B cell (primary cell): ENCODE results near the gene PLEKHG4B. TPM values are rescaled to one million over a fixed set of nuclear protein-coding genes. Genes with fewer than 3 reads are reported as not detected.

Source experiments
- ATAC-seq: fragments of 200-7000 bp; cut with Tn5 transposase; one replicate; pipeline ENCODE4 v1.10.0; 2021; ENCODE audit warnings: low read depth, mild to moderate bottlenecking, moderate number of reproducible peaks, moderate library complexity
- CTCF ChIA-PET: fragments of 350-600 bp; sonication (Branson Sonifier 250); formaldehyde crosslinking; loops from one replicate; lab custom pipeline; 2021; ENCODE audit warnings: antibody characterized with exemption, inconsistent platforms; lab: Charles Lee
- POLR2A ChIA-PET: fragments of 350-600 bp; sonication (Branson Sonifier 250); formaldehyde crosslinking; loops from one replicate; lab custom pipeline; 2021; ENCODE audit warnings: antibody characterized with exemption; lab: Charles Lee
- DNase-seq: peaks from one replicate; pipeline ENCODE4 v3.0.0; 2013
- H2AFZ ChIP-seq: 2 replicates; pipeline ENCODE4 v1.6.1; 2012; ENCODE audit warnings: mild to moderate bottlenecking, low read depth, low read length; ENCODE audit not compliant: insufficient read depth, poor library complexity, severe bottlenecking
- H3K27ac ChIP-seq, 2 donors: 1 replicate in 1 of 2; 2 replicates in 1 of 2; pipeline ENCODE4 v1.5.1; 2012 to 2013; ENCODE audit warnings: low read length in 2 of 2, mild to moderate bottlenecking in 2 of 2, moderate library complexity in 1 of 2
- H3K27me3 ChIP-seq, 4 experiments: fragments of 200-600 bp in 1 of 4; sonication (generic) in 1 of 4; replicated peaks in 1 of 4; 1 replicate in 2 of 4; 2 replicates in 2 of 4; pipeline versions ENCODE4 v1.6.1 to v1.7.0; 2013 to 2016; ENCODE audit warnings: low read length in 3 of 4, mild to moderate bottlenecking in 2 of 4, mixed read lengths in 1 of 4, moderate library complexity in 1 of 4; ENCODE audit not compliant: insufficient read depth in 4 of 4, control insufficient read depth in 3 of 4; ENCODE audit errors: control extremely low read depth in 1 of 4
- H3K36me3 ChIP-seq, 2 experiments: replicated peaks in 1 of 2; 1 replicate in 1 of 2; 2 replicates in 1 of 2; pipeline versions ENCODE4 v1.6.1 to v1.7.1; 2013; ENCODE audit warnings: low read length in 1 of 2; ENCODE audit not compliant: insufficient read depth in 2 of 2, control insufficient read depth in 1 of 2; ENCODE audit errors: control extremely low read depth in 1 of 2, extremely low read depth in 1 of 2
- H3K4me1 ChIP-seq, 2 donors: fragments of 200-600 bp in 1 of 2; sonication (generic) in 1 of 2; 1 replicate in 1 of 2; 2 replicates in 1 of 2; pipeline versions ENCODE4 v1.5.1 to v1.6.1; 2013 to 2017; ENCODE audit warnings: low read length in 2 of 2; ENCODE audit not compliant: control insufficient read depth in 2 of 2, insufficient read depth in 2 of 2
- H3K4me2 ChIP-seq: replicated peaks from 2 replicates; pipeline ENCODE3; 2012; ENCODE audit warnings: mild to moderate bottlenecking, low read depth, low read length; ENCODE audit not compliant: poor library complexity, severe bottlenecking
- H3K4me3 ChIP-seq, 5 experiments: fragments of 200-600 bp in 1 of 5; sonication (generic) in 1 of 5; 1 replicate in 3 of 5; 2 replicates in 2 of 5; pipeline versions ENCODE4 v1.5.1 to v1.7.0; 2011 to 2016; ENCODE audit warnings: low read length in 4 of 5, mild to moderate bottlenecking in 4 of 5, low read depth in 2 of 5, control low read depth in 1 of 5, moderate library complexity in 1 of 5; ENCODE audit not compliant: insufficient read depth in 1 of 5; ENCODE audit errors: control extremely low read depth in 1 of 5, extremely low read depth in 1 of 5
- H3K79me2 ChIP-seq: fragments of 200-600 bp; sonication (generic); one replicate; pipeline ENCODE4 v1.6.0; 2016; ENCODE audit warnings: low read length; ENCODE audit not compliant: control insufficient read depth, insufficient read depth
- H3K9ac ChIP-seq: fragments of 200-600 bp; sonication (generic); 2 replicates; pipeline ENCODE4 v1.6.1; 2017; ENCODE audit warnings: mild to moderate bottlenecking, low read length, moderate library complexity
- H3K9me3 ChIP-seq, 3 donors: one replicate each; pipeline versions ENCODE4 v1.6.1 to v1.7.1; 2013; ENCODE audit warnings: low read length in 2 of 3; ENCODE audit not compliant: control insufficient read depth in 2 of 3, insufficient read depth in 1 of 3; ENCODE audit errors: control extremely low read depth in 1 of 3
- H4K20me1 ChIP-seq: 2 replicates; pipeline ENCODE4 v1.6.0; 2012; ENCODE audit warnings: mild to moderate bottlenecking, low read length; ENCODE audit not compliant: insufficient read depth, control insufficient read depth, poor library complexity, severe bottlenecking
- H3K27ac Mint-ChIP-seq: one replicate; pipeline ENCODE4 v1.8.0; 2021; ENCODE audit warnings: mixed read lengths
- H3K27me3 Mint-ChIP-seq: one replicate; pipeline ENCODE4 v1.8.0; 2021; ENCODE audit warnings: mixed read lengths
- H3K4me1 Mint-ChIP-seq: one replicate; pipeline ENCODE4 v1.8.0; 2021; ENCODE audit warnings: mixed read lengths
- H3K4me3 Mint-ChIP-seq: one replicate; pipeline ENCODE4 v1.8.0; 2021; ENCODE audit warnings: mixed read lengths
- H3K9me3 Mint-ChIP-seq: one replicate; pipeline ENCODE4 v1.8.0; 2022; ENCODE audit warnings: mixed read lengths; ENCODE audit not compliant: insufficient read depth
- EZH2 ChIP-seq: IDR thresholded peaks from 2 replicates; pipeline ENCODE4 v1.6.1; 2012; ENCODE audit warnings: borderline replicate concordance, low read depth, mild to moderate bottlenecking, moderate library complexity, low read length; ENCODE audit not compliant: insufficient read depth, poor library complexity, severe bottlenecking
- WGBS: methylation state at CpG from one replicate; pipeline ENCODE4 v1.1.5; 2013; ENCODE audit warnings: missing lambda C conversion rate; ENCODE audit not compliant: insufficient coverage; 5-methylcytosine and 5-hydroxymethylcytosine counted together
- intact Hi-C: fragments of 100-400 bp; cut with micrococcal nuclease; formaldehyde crosslinking; loops from one replicate; pipeline ENCODE4 v1.10.0; 2022
- polyA plus RNA-seq: library from polyadenylated mRNA; depleted of rRNA; stranded (reverse); fragments of >200 nt; gene quantifications from 2 replicates; pipeline ENCODE4 v1.2.3, GENCODE V29; 2012
- total RNA-seq, 2 donors: library from RNA; stranded (reverse); fragments of 120-200 nt in 1 of 2; gene quantifications; 1 replicate in 1 of 2; 2 replicates in 1 of 2; pipeline versions ENCODE4 v1.2.3 to v1.2.4, GENCODE V29; 2013 to 2022
- TF ChIP-seq, protein P1 (sequence below): fragments of 200-600 bp; IDR thresholded peaks from one replicate; pipeline ENCODE4 v1.8.0; 2022; ENCODE audit warnings: antibody characterized with exemption, mild to moderate bottlenecking

The PLEKHG4B gene
- total and polyA plus RNA-seq, 2 donors (not counting 1 experiment from before 2014, with no cell fraction given), result not detected

DNA sequence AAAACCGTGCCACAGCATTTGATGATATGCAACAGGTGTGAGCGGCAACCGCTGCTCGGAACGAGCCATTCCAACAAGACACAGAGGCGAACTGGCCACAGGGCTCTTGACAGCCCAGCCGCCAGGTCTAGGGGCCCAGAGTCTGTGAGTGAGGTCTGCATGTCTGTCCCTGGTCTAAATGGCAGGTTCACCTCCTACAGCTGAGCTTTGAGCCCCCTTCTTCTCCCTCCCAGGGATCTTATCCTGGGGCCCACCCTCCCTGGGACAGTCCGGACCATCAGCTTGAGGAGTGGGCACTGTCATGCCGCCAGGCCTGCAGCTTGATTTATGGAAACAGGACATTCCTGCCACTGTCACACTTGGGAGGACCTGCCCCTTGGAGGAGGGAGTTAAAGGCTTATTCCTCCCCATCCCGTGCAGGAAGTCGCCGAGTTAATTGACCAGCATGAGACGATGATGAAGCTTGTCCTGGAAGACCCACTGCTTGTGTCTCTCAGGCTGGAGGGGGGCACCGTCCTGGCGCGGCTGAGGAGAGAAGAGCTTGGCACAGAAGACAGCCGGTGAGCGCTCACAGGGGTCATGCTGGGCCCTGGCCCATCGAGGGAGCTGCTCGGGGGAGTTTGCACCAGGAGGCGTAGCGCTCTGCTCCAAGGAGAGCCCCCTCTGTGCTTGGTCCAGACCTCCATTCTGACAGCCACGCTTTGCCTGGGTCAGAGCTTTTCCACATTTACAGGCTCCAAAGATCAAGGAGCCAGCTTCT is 63.9 kb downstream of the PLEKHG4B start:
- H4K20me1 ChIP-seq, result no peaks in the 10 kb centered on the region
- no peak overlapping the region for H3K27ac ChIP-seq
- H3K4me3 ChIP-seq, result no peak overlapping the region
- ATAC-seq, result no peak
- H3K27ac Mint-ChIP-seq, result no peak overlapping the region
- no peak overlapping the region for H3K4me2 ChIP-seq
- CTCF ChIA-PET, result no interaction called here
- 96% methylated on average over 21 of the region's 23 CpGs for WGBS
- H3K9me3 Mint-ChIP-seq, result no peaks in the 10 kb centered on the region
- no peak overlapping the region for H2AFZ ChIP-seq
- no peaks in the 10 kb centered on the region for H3K4me1 ChIP-seq
- no peaks in the 10 kb centered on the region for H3K9me3 ChIP-seq
- POLR2A ChIA-PET, result no interaction called here
- H3K27me3 Mint-ChIP-seq, result peaks cover 17% of the 10 kb centered on the region
- TF ChIP-seq, protein P1, sequence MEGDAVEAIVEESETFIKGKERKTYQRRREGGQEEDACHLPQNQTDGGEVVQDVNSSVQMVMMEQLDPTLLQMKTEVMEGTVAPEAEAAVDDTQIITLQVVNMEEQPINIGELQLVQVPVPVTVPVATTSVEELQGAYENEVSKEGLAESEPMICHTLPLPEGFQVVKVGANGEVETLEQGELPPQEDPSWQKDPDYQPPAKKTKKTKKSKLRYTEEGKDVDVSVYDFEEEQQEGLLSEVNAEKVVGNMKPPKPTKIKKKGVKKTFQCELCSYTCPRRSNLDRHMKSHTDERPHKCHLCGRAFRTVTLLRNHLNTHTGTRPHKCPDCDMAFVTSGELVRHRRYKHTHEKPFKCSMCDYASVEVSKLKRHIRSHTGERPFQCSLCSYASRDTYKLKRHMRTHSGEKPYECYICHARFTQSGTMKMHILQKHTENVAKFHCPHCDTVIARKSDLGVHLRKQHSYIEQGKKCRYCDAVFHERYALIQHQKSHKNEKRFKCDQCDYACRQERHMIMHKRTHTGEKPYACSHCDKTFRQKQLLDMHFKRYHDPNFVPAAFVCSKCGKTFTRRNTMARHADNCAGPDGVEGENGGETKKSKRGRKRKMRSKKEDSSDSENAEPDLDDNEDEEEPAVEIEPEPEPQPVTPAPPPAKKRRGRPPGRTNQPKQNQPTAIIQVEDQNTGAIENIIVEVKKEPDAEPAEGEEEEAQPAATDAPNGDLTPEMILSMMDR, result no peak
- TF ChIP-seq EZH2, result no peak
- intact Hi-C loops, result no loop called here
- no peaks in the 10 kb centered on the region for H3K36me3 ChIP-seq
- no peak overlapping the region for H3K4me3 Mint-ChIP-seq
- no peaks in the 10 kb centered on the region for H3K79me2 ChIP-seq
- H3K27me3 ChIP-seq, result no peaks in the 10 kb centered on the region
- no peak overlapping the region for H3K9ac ChIP-seq
- no peaks in the 10 kb centered on the region for H3K4me1 Mint-ChIP-seq
- DNase-seq, result no peak

DNA sequence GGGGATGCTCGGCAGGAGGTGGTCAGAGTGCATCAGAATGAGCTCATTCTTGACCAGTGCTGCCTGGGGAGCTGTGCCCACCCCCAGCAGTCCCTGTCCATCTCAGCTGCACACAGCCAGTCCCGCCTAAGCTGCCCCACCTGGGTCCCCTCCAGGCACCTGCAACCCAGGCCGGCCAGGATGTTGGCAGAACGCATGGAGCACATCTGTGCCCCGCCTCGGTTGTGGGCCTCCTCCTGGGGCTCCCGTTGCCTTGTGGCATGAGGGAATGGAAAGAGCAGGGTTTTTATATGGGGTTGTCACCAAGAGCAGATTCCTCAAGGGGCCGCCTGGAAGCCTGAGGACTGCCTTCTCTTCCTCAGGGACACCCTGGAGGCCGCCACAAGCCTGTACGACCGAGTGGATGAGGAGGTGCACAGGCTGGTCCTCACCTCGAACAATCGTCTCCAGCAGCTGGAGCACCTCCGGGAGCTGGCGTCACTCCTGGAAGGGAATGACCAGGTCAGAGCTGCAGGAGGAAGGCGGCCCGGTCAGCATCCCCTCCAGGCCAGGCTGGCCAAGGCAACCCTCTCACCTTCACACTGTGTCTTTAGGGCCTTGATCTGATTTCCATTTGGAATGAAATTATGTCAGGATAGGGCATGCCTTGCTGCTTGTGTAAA is 64.6 kb downstream of the PLEKHG4B start:
- Histone ChIP-seq H2AFZ (no peak overlapping the region), H3K4me3 (no peak overlapping the region), H3K36me3 (no peaks in the 10 kb centered on the region), H3K4me1 (no peaks in the 10 kb centered on the region), H3K4me2 (no peak overlapping the region), H3K27me3 (no peaks in the 10 kb centered on the region), H4K20me1 (no peaks in the 10 kb centered on the region), H3K9me3 (no peaks in the 10 kb centered on the region), H3K9ac (no peak overlapping the region), H3K79me2 (no peaks in the 10 kb centered on the region), H3K27ac (no peak overlapping the region)
- Mint-ChIP-seq H3K27me3 (peaks cover 18% of the 10 kb centered on the region), H3K4me1 (no peaks in the 10 kb centered on the region), H3K9me3 (no peaks in the 10 kb centered on the region), H3K4me3 (no peak overlapping the region), H3K27ac (no peak overlapping the region)
- no peak for ATAC-seq
- no peak for TF ChIP-seq EZH2
- TF ChIP-seq, protein P1, result no peak
- intact Hi-C loops, result no loop called here
- 88% methylated on average over 14 of the region's 17 CpGs for WGBS
- ChIA-PET POLR2A (no interaction called here), CTCF (no interaction called here)
- no peak for DNase-seq
